Body of pancreas (tissue), 4 donors: ENCODE results near the gene KLHDC7B.

Experiments
- POLR2A ChIP-seq, 3 donors: fragments of 450-650 bp; IDR thresholded peaks; one replicate each; pipeline ENCODE4 v1.6.1; 2016; ENCODE audit warnings: antibody characterized with exemption in 3 of 3, mild to moderate bottlenecking in 2 of 3
- TF ChIP-seq, protein P1 (sequence below), 7 experiments: fragments of 450-650 bp in 4 of 7; fragments of 200-600 bp in 3 of 7; sonication (generic) in 3 of 7; IDR thresholded peaks; one replicate each; pipeline ENCODE4 v1.5.1; 2016 to 2019; ENCODE audit warnings: antibody characterized with exemption in 7 of 7

DNA sequence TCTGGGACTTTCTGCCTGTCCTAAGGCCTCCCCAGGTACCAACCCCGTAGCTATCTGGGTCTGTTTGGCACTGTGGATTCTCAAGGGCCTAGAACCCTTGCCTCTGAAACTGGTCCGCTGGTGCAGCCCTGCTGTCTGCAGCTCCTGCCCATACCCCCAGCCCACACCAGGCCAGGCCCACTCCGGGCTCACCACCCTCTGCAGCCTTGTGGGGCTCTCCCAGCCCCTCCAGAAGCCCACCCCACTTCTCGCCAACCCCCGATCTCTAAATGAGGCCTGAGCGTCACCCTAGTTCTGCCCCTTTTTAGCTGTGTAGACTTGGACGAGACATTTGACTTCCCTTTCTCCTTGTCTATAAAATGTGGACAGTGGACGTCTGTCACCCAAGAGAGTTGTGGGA lies 4.7 kb downstream of the KLHDC7B start:
- TF ChIP-seq, protein P1, sequence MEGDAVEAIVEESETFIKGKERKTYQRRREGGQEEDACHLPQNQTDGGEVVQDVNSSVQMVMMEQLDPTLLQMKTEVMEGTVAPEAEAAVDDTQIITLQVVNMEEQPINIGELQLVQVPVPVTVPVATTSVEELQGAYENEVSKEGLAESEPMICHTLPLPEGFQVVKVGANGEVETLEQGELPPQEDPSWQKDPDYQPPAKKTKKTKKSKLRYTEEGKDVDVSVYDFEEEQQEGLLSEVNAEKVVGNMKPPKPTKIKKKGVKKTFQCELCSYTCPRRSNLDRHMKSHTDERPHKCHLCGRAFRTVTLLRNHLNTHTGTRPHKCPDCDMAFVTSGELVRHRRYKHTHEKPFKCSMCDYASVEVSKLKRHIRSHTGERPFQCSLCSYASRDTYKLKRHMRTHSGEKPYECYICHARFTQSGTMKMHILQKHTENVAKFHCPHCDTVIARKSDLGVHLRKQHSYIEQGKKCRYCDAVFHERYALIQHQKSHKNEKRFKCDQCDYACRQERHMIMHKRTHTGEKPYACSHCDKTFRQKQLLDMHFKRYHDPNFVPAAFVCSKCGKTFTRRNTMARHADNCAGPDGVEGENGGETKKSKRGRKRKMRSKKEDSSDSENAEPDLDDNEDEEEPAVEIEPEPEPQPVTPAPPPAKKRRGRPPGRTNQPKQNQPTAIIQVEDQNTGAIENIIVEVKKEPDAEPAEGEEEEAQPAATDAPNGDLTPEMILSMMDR (IDR thresholded peaks at IDR 0.05): no peak
- no peak for TF ChIP-seq POLR2A (IDR thresholded peaks at IDR 0.05)
